K562 (cell line): Measurements from ENCODE around the gene HIVEP2. TPM values are rescaled to one million over a fixed set of nuclear protein-coding genes. Genes with fewer than 3 reads are reported as not detected.
A peak's percentile ranks its signal among the peaks of the same experiment; 100 is the strongest.

Experiments
- ATAC-seq: fragments of 200-7000 bp; cut with Tn5 transposase; 3 replicates; pipeline ENCODE4 v1.9.1; 2020; ENCODE audit warnings: moderate library complexity
- BruUV-seq: library from RNA; stranded (reverse); fragments of 400-500 nt; replicated peaks from 2 replicates; lab custom pipeline; 2021; lab: Mats Ljungman, UMichigan
- CTCF ChIA-PET: fragments of 300-600 bp; formaldehyde crosslinking; extraction: SDS; loops from one replicate; lab custom pipeline; 2021; ENCODE audit warnings: low intra/inter-chr PET ratio; lab: Yijun Ruan, JAX
- POLR2A ChIA-PET: fragments of 300-600, 350-650 bp; sonication (Branson Sonifier 250); formaldehyde crosslinking; extraction: SDS; loops from one replicate; lab custom pipeline; 2021; ENCODE audit warnings: antibody characterized with exemption, inconsistent platforms; lab: Yijun Ruan, JAX
- DNase-seq, 4 experiments: peaks; one replicate each; pipeline versions ENCODE4 v3.0.0 to v3.0.0-alpha.2; 2011 to 2018; ENCODE audit warnings: low spot score in 3 of 4, mixed read lengths in 3 of 4; ENCODE audit errors: extremely low read depth in 1 of 4
- FAIRE-seq: peaks from 2 replicates; lab custom pipeline; 2011; peaks lifted over from hg19 to GRCh38; lab: Jason Lieb, UNC
- H2AFZ ChIP-seq: 2 replicates; pipeline ENCODE4 v1.6.0; 2011; ENCODE audit warnings: low read depth, low read length, control low read depth, inconsistent platforms
- H3K27ac ChIP-seq: fragments of 200-600 bp; 3 replicates; pipeline ENCODE4 v1.8.0; 2011; ENCODE audit warnings: low read depth, mild to moderate bottlenecking, control low read depth, inconsistent platforms, low read length, moderate library complexity, mixed read lengths; ENCODE audit errors: extremely low read depth
- H3K27me3 ChIP-seq, 2 experiments: fragments of 300-600 bp in 1 of 2; 2 replicates in 1 of 2; 3 replicates in 1 of 2; pipeline versions ENCODE4 v1.6.0 to v1.8.0; 2011; ENCODE audit warnings: inconsistent platforms in 2 of 2, low read length in 2 of 2, mild to moderate bottlenecking in 1 of 2, mixed read lengths in 1 of 2, moderate library complexity in 1 of 2; ENCODE audit not compliant: control insufficient read depth in 2 of 2, insufficient read depth in 2 of 2
- H3K36me3 ChIP-seq: fragments of 300-600 bp; 3 replicates; pipeline ENCODE4 v1.8.0; 2011; ENCODE audit warnings: mild to moderate bottlenecking, low read length, inconsistent platforms; ENCODE audit not compliant: control insufficient read depth, insufficient read depth
- H3K4me1 ChIP-seq, 2 experiments: fragments of 200-600 bp in 1 of 2; replicated peaks in 1 of 2; 2 replicates in 1 of 2; 3 replicates in 1 of 2; pipeline versions ENCODE4 v1.5.1 to v1.8.0; 2011; ENCODE audit warnings: inconsistent platforms in 2 of 2, low read length in 2 of 2, mild to moderate bottlenecking in 1 of 2, mixed read lengths in 1 of 2, moderate library complexity in 1 of 2; ENCODE audit not compliant: control insufficient read depth in 2 of 2, insufficient read depth in 2 of 2
- H3K4me2 ChIP-seq: 2 replicates; pipeline ENCODE4 v1.6.1; 2011; ENCODE audit warnings: low read length, control low read depth, inconsistent platforms, mixed read lengths; ENCODE audit not compliant: insufficient read depth
- H3K4me3 ChIP-seq: fragments of 200-600 bp; sonication (generic), shearing (Covaris generic); 2 replicates; pipeline ENCODE4 v1.5.1; 2016; ENCODE audit warnings: control low read depth, inconsistent platforms
- H3K79me2 ChIP-seq: fragments of 200-600 bp; 3 replicates; pipeline ENCODE4 v1.8.0; 2011; ENCODE audit warnings: low read length, inconsistent platforms; ENCODE audit not compliant: control insufficient read depth, insufficient read depth
- H3K9ac ChIP-seq, 2 experiments: 2 replicates each; pipeline versions ENCODE4 v1.6.0 to v1.6.1; 2011; ENCODE audit warnings: low read depth in 2 of 2, low read length in 2 of 2, control low read depth in 1 of 2, inconsistent platforms in 1 of 2, mild to moderate bottlenecking in 1 of 2, mixed read lengths in 1 of 2; ENCODE audit not compliant: insufficient read depth in 1 of 2
- H3K9me1 ChIP-seq: one replicate; pipeline ENCODE4 v1.6.0; 2011; ENCODE audit warnings: inconsistent platforms, mild to moderate bottlenecking, low read length, moderate library complexity; ENCODE audit not compliant: control insufficient read depth, insufficient read depth
- H3K9me3 ChIP-seq: replicated peaks from 2 replicates; pipeline ENCODE4 v1.5.1; 2011; ENCODE audit warnings: low read depth, low read length, inconsistent platforms; ENCODE audit not compliant: control insufficient read depth, insufficient read depth
- H4K20me1 ChIP-seq: replicated peaks from 2 replicates; pipeline ENCODE4 v1.6.1; 2011; ENCODE audit warnings: low read length, inconsistent platforms, mixed read lengths; ENCODE audit not compliant: control insufficient read depth, insufficient read depth
- CEBPB ChIP-seq: fragments of 450-650 bp; IDR thresholded peaks from 2 replicates; pipeline ENCODE4 v1.6.1; 2016; ENCODE audit warnings: missing genetic modification characterization, missing compliant biosample characterization
- HNRNPL ChIP-seq: fragments of 200-400 bp; formaldehyde crosslinking; IDR thresholded peaks from 2 replicates; pipeline ENCODE4 v1.6.1; 2017; ENCODE audit warnings: low read depth, mild to moderate bottlenecking, low read length
- PREB ChIP-seq: sonication (generic); formaldehyde crosslinking; IDR thresholded peaks from 2 replicates; pipeline ENCODE4 v1.8.1; 2023; ENCODE audit warnings: mild to moderate bottlenecking, missing genetic modification reagents
- RBM39 ChIP-seq: fragments of 200-400 bp; formaldehyde crosslinking; optimal IDR thresholded peaks from 2 replicates; pipeline ENCODE3; 2018; ENCODE audit warnings: low read depth, low read length
- WGBS: fragments of 100-300 bp; shearing (Covaris generic); methylation state at CpG from one replicate; pipeline ENCODE4 v1.1.6; 2016; ENCODE audit warnings: low coverage, mixed read lengths; ENCODE audit not compliant: insufficient coverage; ENCODE audit errors: missing lambda C conversion rate; 5-methylcytosine and 5-hydroxymethylcytosine counted together
- in situ Hi-C: fragments of 300-500 bp; cut with MboI; formaldehyde crosslinking; loops from 4 replicates; pipeline ENCODE4 v1.15.0; 2018; ENCODE audit warnings: inconsistent platforms, mixed read lengths
- intact Hi-C: fragments of 100-400 bp; cut with micrococcal nuclease; formaldehyde crosslinking; loops from 2 replicates; pipeline ENCODE4 v1.14.2; 2022
- polyA plus RNA-seq, 8 experiments: library from polyadenylated mRNA; depleted of rRNA in 4 of 8; stranded (reverse) in 5 of 8; unstranded in 3 of 8; fragments of >200 nt; fragmentation: Nextera tagmentation in 2 of 8; fragmentation: Illumina TruSeq in 1 of 8; extraction: Ambion mirVana in 2 of 8; extraction: Trizol in 1 of 8; gene quantifications; 2 replicates each; pipeline versions ENCODE4 v1.2.1 to v1.2.3, GENCODE V29; 2011 to 2014; ENCODE audit warnings: inconsistent platforms in 1 of 8, missing spikeins in 1 of 8
- total RNA-seq, 7 experiments: library from RNA; depleted of rRNA in 6 of 7; stranded (reverse); fragments of >200 nt in 6 of 7; fragmentation: Illumina TruSeq in 2 of 7; extraction: Trizol in 2 of 7; gene quantifications; 2 replicates each; pipeline versions ENCODE4 v1.2.1 to v1.2.3, GENCODE V29; 2011 to 2021; ENCODE audit warnings: low replicate concordance in 1 of 7

Gene HIVEP2
- total and polyA plus RNA-seq, 9 of the 15 experiments (the other 6 are each of a cell fraction or from before 2014, with no cell fraction given), result under 0.01 to 1.2 (median 0.31) TPM

DNA sequence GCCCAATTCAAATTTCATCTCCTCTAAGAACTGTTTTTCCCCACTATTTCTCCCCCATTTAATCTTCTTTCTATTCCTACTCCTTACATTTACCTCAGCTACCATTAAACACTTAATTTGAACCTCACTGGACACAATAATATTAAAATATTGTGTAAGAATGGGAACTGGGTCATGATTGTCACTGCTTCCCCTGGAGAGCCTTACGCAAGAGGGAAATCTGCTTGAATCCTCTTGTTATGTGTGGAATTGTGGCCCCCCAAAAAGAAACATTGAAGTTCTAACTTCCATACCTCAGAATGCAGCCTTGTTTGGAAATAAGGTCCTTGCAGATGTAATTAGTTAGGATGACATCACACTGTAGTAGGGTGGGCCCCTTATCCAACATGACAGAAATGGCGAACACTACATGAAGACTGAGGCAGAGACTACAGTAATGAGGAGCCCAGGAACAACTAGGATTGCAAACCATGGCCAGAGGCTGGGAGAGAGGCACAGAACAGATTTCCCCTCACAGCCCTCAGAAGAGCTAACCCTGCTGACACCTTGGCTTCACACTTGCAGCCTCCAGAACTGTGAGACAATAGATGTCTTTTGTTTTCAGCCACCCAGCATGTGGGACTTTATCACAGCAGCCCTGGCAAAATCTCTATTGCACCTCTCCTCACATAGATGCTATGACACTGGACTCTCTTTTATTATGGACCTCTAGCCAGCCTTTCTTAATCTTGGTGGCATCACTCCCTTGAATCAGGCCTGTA, 29.9 kb downstream of the HIVEP2 start:
- H2AFZ ChIP-seq, result no peak overlapping the region
- POLR2A ChIA-PET, result no interaction called here

More for the DNA sequence above, 29.9 kb downstream of the HIVEP2 start:
- 32% methylated on average over 2 of the region's 2 CpGs for WGBS
- intact Hi-C loops (no loop called here), in situ Hi-C loops (no loop called here)
- Histone ChIP-seq H3K27me3 (peaks cover 0 to 9% of the 10 kb centered on the region in 2 experiments; a peak in 1 of 5 replicates), H3K4me1 (no peaks in the 10 kb centered on the region), H3K36me3 (no peaks in the 10 kb centered on the region), H3K9me3 (no peaks in the 10 kb centered on the region), H3K27ac (no peak overlapping the region), H3K9ac (no peak overlapping the region), H3K4me3 (no peak overlapping the region), H4K20me1 (no peaks in the 10 kb centered on the region), H3K79me2 (no peaks in the 10 kb centered on the region), H3K9me1 (no peaks in the 10 kb centered on the region), H3K4me2 (no peak overlapping the region)
- CTCF ChIA-PET, result no interaction called here
- ATAC-seq (no peak), FAIRE-seq (no peak), DNase-seq (no peak)
- no peak for TF ChIP-seq PREB (CRISPR knock-in tag)
- no peak for TF ChIP-seq HNRNPL
- TF ChIP-seq RBM39, result no peak
- TF ChIP-seq CEBPB, result peak; percentile 40; the same call in 1 of the 2 replicates
- BruUV-seq, result no TSS peak
